OCI-LY3 (cell line): ENCODE data around the gene DNMT3A.

Experiments
- EZH2phosphoT487 ChIP-seq: fragments of 200-600 bp; shearing (Covaris generic); IDR thresholded peaks from 2 replicates; pipeline ENCODE4 v1.6.1; 2018; ENCODE audit warnings: antibody characterized with exemption, mixed run types, low read depth
- TF ChIP-seq, protein P1 (sequence below): fragments of 200-600, 300-600 bp; sonication (generic); IDR thresholded peaks from 2 replicates; pipeline ENCODE4 v1.5.1; 2014; ENCODE audit warnings: antibody characterized with exemption, low read length, low read depth

- TF ChIP-seq, protein P1, sequence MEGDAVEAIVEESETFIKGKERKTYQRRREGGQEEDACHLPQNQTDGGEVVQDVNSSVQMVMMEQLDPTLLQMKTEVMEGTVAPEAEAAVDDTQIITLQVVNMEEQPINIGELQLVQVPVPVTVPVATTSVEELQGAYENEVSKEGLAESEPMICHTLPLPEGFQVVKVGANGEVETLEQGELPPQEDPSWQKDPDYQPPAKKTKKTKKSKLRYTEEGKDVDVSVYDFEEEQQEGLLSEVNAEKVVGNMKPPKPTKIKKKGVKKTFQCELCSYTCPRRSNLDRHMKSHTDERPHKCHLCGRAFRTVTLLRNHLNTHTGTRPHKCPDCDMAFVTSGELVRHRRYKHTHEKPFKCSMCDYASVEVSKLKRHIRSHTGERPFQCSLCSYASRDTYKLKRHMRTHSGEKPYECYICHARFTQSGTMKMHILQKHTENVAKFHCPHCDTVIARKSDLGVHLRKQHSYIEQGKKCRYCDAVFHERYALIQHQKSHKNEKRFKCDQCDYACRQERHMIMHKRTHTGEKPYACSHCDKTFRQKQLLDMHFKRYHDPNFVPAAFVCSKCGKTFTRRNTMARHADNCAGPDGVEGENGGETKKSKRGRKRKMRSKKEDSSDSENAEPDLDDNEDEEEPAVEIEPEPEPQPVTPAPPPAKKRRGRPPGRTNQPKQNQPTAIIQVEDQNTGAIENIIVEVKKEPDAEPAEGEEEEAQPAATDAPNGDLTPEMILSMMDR: peak; percentile 16; the same call in 1 of the 2 replicates
- no peak for TF ChIP-seq EZH2phosphoT487
Measured at GRCh38 chr2:25227576-25227975, 114.1 kb downstream of the DNMT3A start.
